Smooth muscle cell (in vitro differentiated cells): ENCODE measurements around the gene HDAC9. TPM values are rescaled to one million over a fixed set of nuclear protein-coding genes. Genes with fewer than 3 reads are reported as not detected.

Source experiments
- DNase-seq: peaks from one replicate; lab custom pipeline; 2025; ENCODE audit not compliant: unreplicated experiment; lab: John Stamatoyannopoulos, UW
- H2AFZ ChIP-seq: fragments of 200-600 bp; sonication (generic); 2 replicates; pipeline ENCODE4 v1.6.0; 2016; ENCODE audit warnings: antibody characterized with exemption, low read depth, mild to moderate bottlenecking
- H3F3A ChIP-seq: fragments of 200-600 bp; sonication (generic); 2 replicates; pipeline ENCODE4 v1.6.0; 2017; ENCODE audit warnings: antibody characterized with exemption, low read depth
- H3K27ac ChIP-seq: fragments of 200-600 bp; sonication (generic); 2 replicates; pipeline ENCODE4 v1.5.1; 2016; ENCODE audit warnings: low read depth, mild to moderate bottlenecking
- H3K27me3 ChIP-seq: fragments of 200-600 bp; sonication (generic); 2 replicates; pipeline ENCODE4 v1.6.1; 2016; ENCODE audit warnings: low read depth, mild to moderate bottlenecking
- H3K36me3 ChIP-seq: fragments of 200-600 bp; sonication (generic); 2 replicates; pipeline ENCODE4 v1.5.1; 2016; ENCODE audit warnings: low read depth
- H3K4me1 ChIP-seq: fragments of 200-600 bp; sonication (generic); 2 replicates; pipeline ENCODE4 v1.5.1; 2016; ENCODE audit warnings: low read depth
- H3K4me2 ChIP-seq: fragments of 200-600 bp; sonication (generic); 2 replicates; pipeline ENCODE4 v1.6.0; 2016; ENCODE audit warnings: mild to moderate bottlenecking
- H3K4me3 ChIP-seq: fragments of 200-600 bp; sonication (generic); 2 replicates; pipeline ENCODE4 v1.5.1; 2016; ENCODE audit warnings: mild to moderate bottlenecking
- H3K79me2 ChIP-seq: fragments of 200-600 bp; sonication (generic); 2 replicates; pipeline ENCODE4 v1.6.0; 2016; ENCODE audit warnings: low read depth, mild to moderate bottlenecking
- H3K9ac ChIP-seq: fragments of 200-600 bp; sonication (generic); 2 replicates; pipeline ENCODE4 v1.6.0; 2016; ENCODE audit warnings: low read depth
- H3K9me3 ChIP-seq: fragments of 200-600 bp; sonication (generic); replicated peaks from 2 replicates; pipeline ENCODE4 v1.5.1; 2016; ENCODE audit warnings: low read depth
- H4K20me1 ChIP-seq: fragments of 200-600 bp; sonication (generic); 2 replicates; pipeline ENCODE4 v1.6.0; 2016; ENCODE audit warnings: low read depth
- CTCF ChIP-seq: fragments of 200-600 bp; sonication (generic); IDR thresholded peaks from 2 replicates; pipeline ENCODE4 v1.5.1; 2017; ENCODE audit warnings: borderline replicate concordance, mild to moderate bottlenecking, antibody characterized with exemption; ENCODE audit not compliant: insufficient read depth, poor library complexity, severe bottlenecking
- WGBS: methylation state at CpG from one replicate; pipeline ENCODE4 v1.1.7; 2016; ENCODE audit warnings: low lambda C conversion rate; 5-methylcytosine and 5-hydroxymethylcytosine counted together
- polyA plus RNA-seq: library from polyadenylated mRNA; unstranded; fragments of >200 nt; fragmentation: Nextera tagmentation; extraction: Ambion mirVana; gene quantifications from 2 replicates; pipeline ENCODE4 v1.2.1, GENCODE V29; 2016
- total RNA-seq: library from RNA; depleted of rRNA; stranded (reverse); fragments of >200 nt; gene quantifications from 2 replicates; pipeline ENCODE4 v1.2.3, GENCODE V29; 2014

HDAC9 gene
- total and polyA plus RNA-seq, 2 experiments from 2014 or later: 2.2 to 7.1 TPM

GRCh38 chr7:18772567-18772965 lies 277.0 kb downstream of the HDAC9 start:
- no peaks in the 10 kb centered on the region for H3K27me3 ChIP-seq
- H3K27ac ChIP-seq: no peak overlapping the region
- H3K4me3 ChIP-seq: no peak overlapping the region
- no peaks in the 10 kb centered on the region for H4K20me1 ChIP-seq
- no peaks in the 10 kb centered on the region for H3K79me2 ChIP-seq
- 94% methylated on average over 1 of the region's 1 CpG for WGBS
- no peaks in the 10 kb centered on the region for H3K36me3 ChIP-seq
- H3K9ac ChIP-seq: no peak overlapping the region
- H3K9me3 ChIP-seq: no peaks in the 10 kb centered on the region
- H3K4me2 ChIP-seq: no peak overlapping the region
- peaks cover 18% of the 10 kb centered on the region for H3F3A ChIP-seq
- DNase-seq: no peak
- no peak overlapping the region for H2AFZ ChIP-seq
- TF ChIP-seq CTCF: no peak
- H3K4me1 ChIP-seq: peaks cover 14% of the 10 kb centered on the region

GRCh38 chr7:18777314-18777713 lies 281.8 kb downstream of the HDAC9 start:
- H3F3A ChIP-seq: no peaks in the 10 kb centered on the region
- DNase-seq: no peak
- no peaks in the 10 kb centered on the region for H3K4me1 ChIP-seq
- H4K20me1 ChIP-seq: no peaks in the 10 kb centered on the region
- H3K36me3 ChIP-seq: no peaks in the 10 kb centered on the region
- no peak overlapping the region for H3K27ac ChIP-seq
- 97% methylated on average over 2 of the region's 2 CpGs for WGBS
- no peaks in the 10 kb centered on the region for H3K79me2 ChIP-seq
- no peak overlapping the region for H3K4me2 ChIP-seq
- no peaks in the 10 kb centered on the region for H3K9me3 ChIP-seq
- H3K27me3 ChIP-seq: no peaks in the 10 kb centered on the region
- no peak for TF ChIP-seq CTCF
- no peak overlapping the region for H3K9ac ChIP-seq
- no peak overlapping the region for H3K4me3 ChIP-seq
- no peak overlapping the region for H2AFZ ChIP-seq

GRCh38 chr7:18778594-18778993 lies 283.0 kb downstream of the HDAC9 start:
- Histone ChIP-seq H3K27me3 (no peaks in the 10 kb centered on the region), H3K4me2 (no peak overlapping the region), H3K4me1 (no peaks in the 10 kb centered on the region), H3K9me3 (no peaks in the 10 kb centered on the region), H3K27ac (no peak overlapping the region), H3K36me3 (no peaks in the 10 kb centered on the region), H3K9ac (no peak overlapping the region), H4K20me1 (no peaks in the 10 kb centered on the region), H3F3A (no peaks in the 10 kb centered on the region), H3K79me2 (no peaks in the 10 kb centered on the region), H2AFZ (no peak overlapping the region), H3K4me3 (no peak overlapping the region)
- no peak for TF ChIP-seq CTCF
- WGBS: 52% methylated on average over 3 of the region's 3 CpGs
- DNase-seq: no peak

- no peaks in the 10 kb centered on the region for H3K36me3 ChIP-seq
- no peak for DNase-seq
- TF ChIP-seq CTCF: no peak
- H3K9me3 ChIP-seq: no peaks in the 10 kb centered on the region
- H3K9ac ChIP-seq: no peak overlapping the region
- no peak overlapping the region for H2AFZ ChIP-seq
- no peak overlapping the region for H3K4me3 ChIP-seq
- no peaks in the 10 kb centered on the region for H3F3A ChIP-seq
- H3K27ac ChIP-seq: no peak overlapping the region
- H3K79me2 ChIP-seq: no peaks in the 10 kb centered on the region
- H4K20me1 ChIP-seq: no peaks in the 10 kb centered on the region
- no peak overlapping the region for H3K4me2 ChIP-seq
- no peaks in the 10 kb centered on the region for H3K27me3 ChIP-seq
- H3K4me1 ChIP-seq: no peaks in the 10 kb centered on the region
Observed at GRCh38 chr7:18780266-18780665, 284.7 kb downstream of the HDAC9 start.
